IPS-NIHi7 (cell line): Measurements from ENCODE around the gene ZNF175.
A peak's percentile ranks its signal among the peaks of the same experiment; 100 is the strongest.

Source experiments
- DNase-seq: peaks from one replicate; pipeline ENCODE4 v3.0.0; 2012; ENCODE audit warnings: mixed read lengths; ENCODE audit errors: extremely low spot score

The ZNF175 gene

GRCh38 chr19:51589511-51589910 is 18.4 kb downstream of the ZNF175 start:
- DNase-seq = no peak

GRCh38 chr19:51590441-51590840 is 19.4 kb downstream of the ZNF175 start:
- DNase-seq = no peak

GRCh38 chr19:51592521-51592920 is 21.4 kb downstream of the ZNF175 start:
- DNase-seq = no peak

DNA sequence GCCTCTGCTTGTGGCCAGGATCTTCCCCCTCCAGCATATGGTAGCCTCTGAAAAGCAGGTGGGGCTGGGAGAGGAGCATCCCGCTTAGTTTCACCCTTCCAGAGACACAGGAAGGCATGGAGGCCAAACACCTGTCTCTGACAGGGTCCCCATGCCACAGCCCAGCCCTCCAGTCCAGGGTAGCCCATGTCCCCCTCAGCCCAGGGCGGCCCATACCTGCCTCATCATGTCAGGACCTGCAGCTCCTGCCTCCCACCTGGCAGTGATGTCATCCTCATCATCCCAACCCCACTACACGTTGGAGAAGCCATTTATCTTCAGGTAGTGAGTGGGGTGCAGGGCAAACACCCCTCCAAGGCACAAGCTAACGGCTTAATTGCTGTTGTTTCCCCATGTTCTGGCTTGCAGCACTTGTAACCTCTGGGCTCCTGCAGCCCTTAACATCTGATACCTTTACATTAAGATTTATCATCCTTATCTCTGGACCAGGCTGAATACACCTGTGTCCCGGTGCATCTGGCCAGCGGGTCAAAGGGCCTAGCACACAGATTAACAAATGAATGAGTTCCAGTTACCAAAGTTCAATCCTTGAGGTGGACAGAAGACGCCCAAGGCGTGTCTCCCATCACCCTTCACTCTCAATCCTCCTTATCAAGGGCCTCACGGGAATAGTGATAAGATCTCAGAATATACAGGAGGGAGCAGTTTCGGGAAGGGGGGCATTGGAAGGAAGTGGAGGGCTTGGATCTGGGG is 22.2 kb downstream of the ZNF175 start:
- no peak for DNase-seq

DNA sequence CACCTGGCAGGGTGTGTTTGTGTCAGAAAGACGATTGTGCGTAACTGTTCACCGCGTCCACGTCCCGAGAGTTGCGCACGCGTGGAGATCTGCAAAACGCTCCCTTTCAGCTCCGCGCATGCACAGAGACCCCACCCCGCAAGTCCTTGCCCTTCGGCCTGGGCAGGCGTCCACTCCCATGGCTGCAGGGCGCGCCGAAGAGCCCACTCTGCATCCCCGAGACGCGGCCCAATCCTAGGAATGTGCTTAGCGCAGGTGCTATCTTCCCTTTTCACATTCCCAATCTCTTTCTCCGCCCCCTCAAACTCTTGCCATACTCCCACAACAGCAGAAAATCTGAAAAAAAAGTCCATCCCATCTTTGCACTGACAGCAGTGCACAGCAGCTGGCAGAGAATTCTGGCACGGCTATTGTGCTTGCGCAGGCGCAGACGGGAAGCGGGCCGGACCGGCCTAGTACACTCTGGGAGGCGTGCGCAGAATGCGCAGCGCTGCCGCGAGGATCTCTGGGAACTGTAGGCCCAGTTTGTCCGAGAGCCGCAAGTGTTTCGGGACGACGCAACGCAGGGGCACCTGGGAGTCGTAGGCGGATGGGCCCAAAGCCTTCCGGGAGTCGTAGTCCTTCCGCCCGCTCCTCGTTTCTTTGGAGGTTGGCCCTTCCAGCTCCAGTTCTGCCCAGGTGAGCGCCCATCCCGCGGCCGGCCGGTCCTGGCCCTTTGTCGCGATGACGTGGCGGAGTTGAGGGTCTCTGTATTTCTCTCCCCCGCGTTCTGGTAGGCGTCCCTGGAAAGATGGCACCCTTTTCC is 23.1 kb downstream of the ZNF175 start:
- peak; percentile 99 for DNase-seq

GRCh38 chr19:51594774-51595109 is 23.7 kb downstream of the ZNF175 start:
- DNase-seq = no peak

GRCh38 chr19:51595190-51596175 is 24.4 kb downstream of the ZNF175 start:
- no peak for DNase-seq

DNA sequence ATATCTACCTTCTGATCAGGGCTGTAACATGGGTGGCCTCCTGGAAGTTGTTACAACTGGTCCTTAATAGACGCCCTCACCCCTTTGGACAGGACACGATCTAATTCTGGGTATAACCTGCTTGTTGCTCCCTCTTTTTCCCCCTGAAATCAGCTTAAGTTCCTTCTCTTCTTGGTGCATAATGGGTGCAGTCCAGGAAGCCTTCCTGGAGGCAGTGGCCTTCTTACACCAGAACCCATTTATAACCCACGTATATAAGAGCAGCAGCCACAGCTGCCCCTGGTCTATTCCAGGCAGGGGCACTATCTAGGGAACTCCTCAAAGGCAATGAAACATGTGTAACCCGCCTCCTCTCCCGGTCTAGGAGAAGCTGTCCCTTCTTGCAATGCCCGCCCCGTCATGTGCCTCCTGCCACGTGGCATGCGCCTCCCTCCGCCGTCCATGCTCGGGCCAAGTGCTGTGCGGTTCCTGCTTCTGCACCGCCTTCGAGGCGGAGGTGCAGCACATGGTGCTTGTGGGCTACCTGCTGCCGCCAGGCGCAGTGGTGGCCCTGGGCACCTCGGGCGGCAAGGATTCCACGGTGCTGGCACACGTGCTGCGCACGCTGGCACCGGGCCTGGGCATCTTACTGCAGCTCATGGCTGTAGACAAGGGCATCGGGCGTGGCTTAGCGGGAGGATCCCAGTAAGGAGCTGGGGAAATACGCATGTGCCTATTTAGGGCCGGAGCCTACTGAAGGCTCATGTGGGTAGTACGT is 27.3 kb downstream of the ZNF175 start:
- DNase-seq = no peak

DNA sequence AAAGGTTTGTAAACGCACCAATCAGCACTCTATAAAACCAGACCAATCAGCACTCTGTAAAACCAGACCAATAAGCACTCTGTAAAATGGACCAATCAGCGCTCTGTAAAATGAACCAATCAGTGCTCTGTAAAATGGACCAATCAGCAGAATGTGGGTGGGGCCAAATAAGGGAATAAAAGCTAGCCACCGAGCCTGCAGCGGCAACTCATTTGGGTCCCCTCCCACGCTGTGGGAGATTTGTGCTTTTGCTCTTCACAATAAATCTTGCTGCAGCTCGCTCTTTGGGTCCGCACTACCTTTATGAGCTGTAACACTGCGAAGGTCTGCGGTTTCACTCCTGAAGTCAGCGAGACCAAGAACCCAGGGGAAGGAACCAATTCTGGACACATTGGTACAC is 28.0 kb downstream of the ZNF175 start:
- DNase-seq = no peak

DNA sequence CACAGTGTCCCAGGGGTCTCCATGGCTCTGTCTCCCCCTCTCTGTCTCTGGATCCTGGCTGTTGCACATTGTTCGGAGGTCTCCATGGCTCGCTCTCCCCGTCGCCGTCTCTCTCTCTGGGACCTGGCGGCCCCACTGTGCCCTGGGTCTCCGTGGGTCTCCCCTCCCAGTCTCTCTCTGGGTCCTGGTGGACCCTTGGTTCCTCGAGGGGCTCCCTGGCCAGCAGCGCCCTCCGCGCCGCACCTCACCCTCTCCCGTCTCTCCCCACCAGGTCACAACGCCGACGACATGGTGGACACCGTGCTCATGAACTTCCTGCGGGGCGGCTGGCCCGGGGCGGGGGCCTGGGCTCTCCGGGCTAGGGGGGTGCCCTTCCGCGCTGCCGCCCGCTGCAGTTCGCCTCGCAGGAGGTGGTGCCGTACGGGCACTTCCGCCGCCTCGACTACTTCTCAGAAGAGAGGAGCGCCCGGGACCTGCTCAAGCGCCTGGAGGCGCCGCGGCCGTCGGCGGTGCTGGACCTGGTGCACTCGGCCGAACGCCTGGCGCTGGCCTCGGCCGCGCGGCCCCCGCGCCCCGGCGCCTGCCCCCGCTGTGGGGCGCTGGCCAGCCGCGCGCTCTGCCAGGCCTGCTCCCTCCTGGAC is 30.0 kb downstream of the ZNF175 start:
- no peak for DNase-seq

DNA sequence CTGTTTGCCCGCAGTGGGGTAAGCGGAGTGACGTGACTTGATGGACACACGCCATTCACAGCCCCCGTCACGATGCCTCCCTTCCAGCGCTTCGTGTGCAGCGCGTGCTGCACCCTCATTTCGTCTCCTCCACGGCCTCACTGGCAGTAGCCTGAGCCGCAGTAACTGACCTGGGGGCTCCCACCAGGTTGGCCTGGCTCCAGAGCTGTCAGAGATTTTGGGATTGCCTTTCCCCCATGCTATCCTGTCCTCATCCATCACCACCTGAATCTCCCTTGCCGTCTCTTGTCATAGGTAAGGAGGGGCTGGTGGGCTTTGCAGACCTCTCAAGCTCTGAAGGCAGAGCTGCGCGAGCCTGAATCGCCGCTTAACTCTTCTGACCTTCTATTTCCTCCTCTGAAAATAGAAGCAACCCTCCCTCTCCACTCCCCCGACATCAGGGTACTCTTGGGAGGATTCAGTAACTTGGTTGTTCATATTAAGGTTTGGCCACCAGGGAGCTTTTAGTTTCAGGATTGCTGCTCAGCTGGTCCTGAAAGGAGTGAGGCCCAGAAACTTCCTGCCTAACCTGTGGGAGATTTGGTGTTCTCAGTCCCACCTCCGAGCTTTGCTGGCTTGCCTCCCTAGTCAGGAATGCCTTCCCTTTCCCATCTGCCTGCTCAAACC is 31.2 kb downstream of the ZNF175 start:
- DNase-seq = no peak

DNA sequence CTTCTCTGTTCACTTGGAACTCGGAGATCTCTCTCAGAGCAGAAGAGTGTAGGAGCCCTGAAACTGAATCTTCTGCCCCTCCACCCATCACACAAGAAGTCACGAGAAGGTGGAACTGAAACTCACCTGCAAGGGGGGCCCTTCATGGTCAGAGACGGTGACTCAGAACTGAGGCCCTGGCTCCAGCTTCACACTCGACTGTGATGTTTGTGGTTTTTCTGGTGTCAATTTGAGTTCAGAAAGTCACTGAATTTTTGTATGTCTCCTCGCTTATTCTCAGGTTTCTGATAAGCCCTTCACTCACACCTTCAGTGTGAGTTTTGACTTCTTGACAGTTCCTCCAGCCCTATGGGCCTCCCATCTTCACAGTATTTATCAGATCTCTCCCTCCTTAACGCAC is 36.0 kb downstream of the ZNF175 start:
- no peak for DNase-seq

- DNase-seq = peak; percentile 93
These were observed 37.0 kb downstream of the ZNF175 start for GRCh38 chr19:51607920-51608562.

- no peak for DNase-seq
These were observed 39.5 kb downstream of the ZNF175 start for GRCh38 chr19:51610576-51610975.

- no peak for DNase-seq
These were observed 43.7 kb downstream of the ZNF175 start for GRCh38 chr19:51614789-51615188.

GRCh38 chr19:51615991-51616390 is 44.9 kb downstream of the ZNF175 start:
- no peak for DNase-seq

- DNase-seq = no peak
These were observed 50.1 kb downstream of the ZNF175 start for GRCh38 chr19:51621178-51621577.

DNA sequence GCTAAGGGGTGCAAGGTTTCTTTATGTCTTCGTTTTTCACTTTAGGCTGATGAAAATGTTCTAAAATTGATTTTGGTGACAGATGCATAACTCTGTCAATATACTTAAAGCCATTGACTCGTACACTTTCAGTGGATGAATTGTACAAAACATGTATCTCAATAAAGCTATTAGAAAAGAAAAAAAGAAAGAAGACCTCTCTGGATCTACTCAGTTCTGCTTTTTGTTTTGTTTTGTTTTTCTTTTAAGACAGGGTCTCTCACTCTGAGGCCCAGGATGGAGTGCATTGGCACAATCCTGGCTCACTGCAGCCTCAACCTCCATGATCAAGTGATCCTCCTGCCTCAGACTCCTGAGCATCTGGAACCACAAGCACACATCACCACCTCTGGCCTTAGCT is 55.6 kb downstream of the ZNF175 start:
- no peak for DNase-seq

DNA sequence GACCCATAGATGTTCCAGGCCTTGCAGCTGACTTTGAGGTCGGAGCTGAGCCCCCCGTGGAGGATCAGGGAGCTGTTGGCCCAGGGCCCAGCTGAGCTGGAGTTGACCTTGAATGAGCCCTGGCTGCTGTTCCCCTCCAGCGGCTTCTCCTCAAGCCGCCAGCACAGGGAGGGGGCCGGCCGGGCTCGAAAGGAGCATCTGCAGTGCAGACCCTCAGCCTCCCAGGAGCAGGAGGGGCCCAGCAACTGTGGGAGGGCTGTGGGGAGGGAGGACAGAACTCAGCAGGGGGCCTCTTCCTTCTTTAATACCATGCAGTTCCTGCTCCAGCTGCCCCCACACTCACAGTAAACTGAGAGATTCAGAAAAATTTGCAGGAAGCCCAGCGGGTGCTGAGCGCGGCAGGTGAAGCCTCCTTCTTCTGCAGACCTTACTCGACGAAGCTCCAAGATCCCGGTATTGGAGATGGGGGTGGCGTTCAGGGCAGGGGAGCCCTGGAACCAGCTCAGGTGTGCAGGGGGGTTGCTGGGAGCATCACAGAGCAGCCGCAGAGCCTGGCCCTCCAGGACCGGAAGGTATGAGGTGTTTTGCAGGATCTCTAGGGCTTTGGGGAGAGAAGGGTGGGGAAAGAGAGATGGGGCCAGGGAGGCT is 56.5 kb downstream of the ZNF175 start:
- no peak for DNase-seq
